ENCODE measurements around the gene MRPL33. TPM values are rescaled to one million over a fixed set of nuclear protein-coding genes. Genes with fewer than 3 reads are reported as not detected.

MRPL33 gene
- total and polyA plus RNA-seq, 2 of the 13 experiments (the other 11 are each of a cell fraction or from before 2014, with no cell fraction given) = 69.7 to 218 TPM

DNA sequence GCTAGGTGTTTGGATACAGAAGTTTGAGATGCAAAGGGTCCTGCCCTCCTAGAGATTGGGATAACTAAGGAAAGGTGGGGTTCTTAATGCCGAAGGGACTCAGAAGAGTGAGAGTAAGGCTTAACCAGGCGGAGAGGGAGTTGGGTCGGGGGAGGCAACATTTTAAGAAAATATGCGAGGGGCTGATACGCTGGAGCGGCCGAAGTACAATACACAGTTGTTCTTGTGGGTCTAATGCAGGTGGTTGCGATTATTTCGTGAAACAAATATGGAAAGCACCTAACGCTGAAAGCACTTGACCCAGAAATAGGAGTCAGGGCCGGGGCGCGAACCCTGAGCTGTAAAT, 344 bp upstream of the MRPL33 start (continued):
- TF ChIP-seq, protein P1, sequence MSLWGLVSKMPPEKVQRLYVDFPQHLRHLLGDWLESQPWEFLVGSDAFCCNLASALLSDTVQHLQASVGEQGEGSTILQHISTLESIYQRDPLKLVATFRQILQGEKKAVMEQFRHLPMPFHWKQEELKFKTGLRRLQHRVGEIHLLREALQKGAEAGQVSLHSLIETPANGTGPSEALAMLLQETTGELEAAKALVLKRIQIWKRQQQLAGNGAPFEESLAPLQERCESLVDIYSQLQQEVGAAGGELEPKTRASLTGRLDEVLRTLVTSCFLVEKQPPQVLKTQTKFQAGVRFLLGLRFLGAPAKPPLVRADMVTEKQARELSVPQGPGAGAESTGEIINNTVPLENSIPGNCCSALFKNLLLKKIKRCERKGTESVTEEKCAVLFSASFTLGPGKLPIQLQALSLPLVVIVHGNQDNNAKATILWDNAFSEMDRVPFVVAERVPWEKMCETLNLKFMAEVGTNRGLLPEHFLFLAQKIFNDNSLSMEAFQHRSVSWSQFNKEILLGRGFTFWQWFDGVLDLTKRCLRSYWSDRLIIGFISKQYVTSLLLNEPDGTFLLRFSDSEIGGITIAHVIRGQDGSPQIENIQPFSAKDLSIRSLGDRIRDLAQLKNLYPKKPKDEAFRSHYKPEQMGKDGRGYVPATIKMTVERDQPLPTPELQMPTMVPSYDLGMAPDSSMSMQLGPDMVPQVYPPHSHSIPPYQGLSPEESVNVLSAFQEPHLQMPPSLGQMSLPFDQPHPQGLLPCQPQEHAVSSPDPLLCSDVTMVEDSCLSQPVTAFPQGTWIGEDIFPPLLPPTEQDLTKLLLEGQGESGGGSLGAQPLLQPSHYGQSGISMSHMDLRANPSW (CRISPR knock-in tag; IDR thresholded peaks at IDR 0.05; ENCODE audit: borderline replicate concordance) = peak; percentile 94; the same call in 1 of the 2 replicates
- TF ChIP-seq REL (CRISPR knock-in tag; conservative IDR thresholded peaks at IDR 0.05) (0 out of 2 replicates have a peak, but pooled peaks have one; percentile 27), GTF3A (CRISPR knock-in tag; conservative IDR thresholded peaks at IDR 0.05) (no peak), ZNF790 (CRISPR knock-in tag; IDR thresholded peaks at IDR 0.05; ENCODE audit: borderline replicate concordance) (0 out of 2 replicates have a peak, but pooled peaks have one; percentile 84), PRPF4 (IDR thresholded peaks at IDR 0.05; ENCODE audit: low read depth, low read length, poor library complexity, severe bottlenecking) (no peak)

DNA sequence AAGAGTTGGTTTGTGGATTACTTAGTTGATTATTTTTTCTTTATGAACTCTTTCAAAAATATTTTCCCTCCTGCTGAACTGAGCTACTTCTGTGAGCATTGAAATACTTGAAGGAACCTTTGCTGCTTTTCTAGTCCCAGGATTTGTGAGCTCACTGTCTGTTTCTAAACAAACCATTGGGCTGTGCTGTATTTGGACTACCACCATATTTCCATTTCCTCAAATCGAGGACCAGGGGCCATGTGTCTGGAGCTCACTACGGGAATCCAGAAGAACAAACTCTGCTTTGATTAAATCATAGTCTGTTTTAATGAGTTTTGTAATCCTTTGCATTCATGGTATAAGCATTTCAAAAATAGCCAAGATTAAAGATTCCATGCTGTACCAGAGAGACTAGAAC, 1.3 kb downstream of the MRPL33 start:
- CTCF ChIA-PET (ENCODE audit: low intra/inter-chr PET ratio, low total read pairs) = no interaction called here
- TF ChIP-seq CREB1 (IDR thresholded peaks at IDR 0.05) = no peak
- 0 out of 2 replicates have a peak, but pooled peaks have one; percentile 24 for TF ChIP-seq CREB1 (CRISPR knock-in tag; IDR thresholded peaks at IDR 0.05)
- no peak for TF ChIP-seq HNF4A (CRISPR knock-in tag; IDR thresholded peaks at IDR 0.05)
- FAIRE-seq (no peak), ATAC-seq (no peak), DNase-seq (ENCODE audit: low spot score) (no peak)
- Histone ChIP-seq H3K36me3 (replicated peaks in 1 of 2; ENCODE audit: control insufficient read depth in 1 of 2, insufficient read depth in 2 of 2, low read length in 2 of 2) (peaks cover 4 to 23% of the 10 kb centered on the region in 2 experiments; a peak in 4 of 5 replicates), H3K27me3 (ENCODE audit: control insufficient read depth in 1 of 2, insufficient read depth in 2 of 2, low read length in 2 of 2) (no peaks in the 10 kb centered on the region; a peak in 1 of 5 replicates), H3K4me1 (ENCODE audit: insufficient read depth, low read length) (peaks cover 39% of the 10 kb centered on the region), H3K4me2 (ENCODE audit: low read depth, low read length) (peak overlapping the region; percentile 98), H4K20me1 (ENCODE audit: insufficient read depth, low read length) (peaks cover 16% of the 10 kb centered on the region), H3K27ac (ENCODE audit: extremely low read length, insufficient read depth, low read length) (peak overlapping the region; percentile 85), H2AFZ (ENCODE audit: low read length) (no peak overlapping the region), H3K9me3 (ENCODE audit: low read length) (no peaks in the 10 kb centered on the region), H3K4me3 (replicated peaks in 1 of 3; ENCODE audit: insufficient read depth in 1 of 3, low read depth in 2 of 3, low read length in 3 of 3) (peak overlapping the region; percentile 93 to 98 (median 94); a peak in 5 of 6 replicates), H3K79me2 (ENCODE audit: insufficient read depth, low read length) (peaks cover 57% of the 10 kb centered on the region), H3K9ac (ENCODE audit: insufficient read depth, low read depth, low read length) (peak overlapping the region; percentile 88)
- POLR2A ChIA-PET = interaction anchor here (0.9 to 1.9 kb wide), 8 partner anchors 9 to 620 kb away, joined by 3 to 13 read pairs (median 4); partner anchors contain the start of gene FOSL2
- intact Hi-C loops (cut with micrococcal nuclease; ENCODE audit: unreplicated experiment) = loop anchor here (5.0 kb wide), 2 partner anchors 51 to 71 kb away; no protein-coding TSS in a partner anchor
- WGBS (ENCODE audit: low lambda C conversion rate) = 7% methylated on average over 2 of the region's 2 CpGs
- in situ Hi-C loops (cut with HindIII; ENCODE audit: extremely low pct_ligation_motif_present, low pct_unique_long_range_greater_than_20kb) = no loop called here
- BruUV-seq (replicated peaks) = no TSS peak
